Ishikawa (cell line): ENCODE measurements around the gene MLXIPL.

Source experiments
- CEBPB ChIP-seq: IDR thresholded peaks from 2 replicates; pipeline ENCODE4 v1.6.1; 2012
- CREB1 ChIP-seq: IDR thresholded peaks from 2 replicates; pipeline ENCODE4 v1.6.1; 2012; ENCODE audit warnings: low read depth
- EGR1 ChIP-seq: IDR thresholded peaks from 2 replicates; pipeline ENCODE4 v1.6.1; 2012
- EP300 ChIP-seq: IDR thresholded peaks from 2 replicates; pipeline ENCODE4 v1.6.1; 2012; ENCODE audit warnings: borderline replicate concordance
- FOXM1 ChIP-seq: IDR thresholded peaks from 2 replicates; pipeline ENCODE4 v1.6.1; 2012; ENCODE audit warnings: low read depth, borderline replicate concordance
- MAX ChIP-seq: IDR thresholded peaks from 2 replicates; pipeline ENCODE4 v1.6.1; 2012
- NFIC ChIP-seq: IDR thresholded peaks from 2 replicates; pipeline ENCODE4 v1.6.1; 2012
- RAD21 ChIP-seq: IDR thresholded peaks from 2 replicates; pipeline ENCODE4 v1.6.1; 2012; ENCODE audit warnings: low read depth
- REST ChIP-seq: IDR thresholded peaks from 2 replicates; pipeline ENCODE4 v1.6.1; 2012; ENCODE audit warnings: low read depth, mild to moderate bottlenecking
- TAF1 ChIP-seq: IDR thresholded peaks from 2 replicates; pipeline ENCODE4 v1.6.1; 2012; ENCODE audit warnings: low read depth, mild to moderate bottlenecking
- TCF12 ChIP-seq: IDR thresholded peaks from 2 replicates; pipeline ENCODE4 v1.6.1; 2012; ENCODE audit warnings: low read depth
- TEAD4 ChIP-seq: IDR thresholded peaks from 2 replicates; pipeline ENCODE4 v1.6.1; 2012
- USF1 ChIP-seq: IDR thresholded peaks from 2 replicates; pipeline ENCODE4 v1.6.1; 2012
- YY1 ChIP-seq: IDR thresholded peaks from 2 replicates; pipeline ENCODE4 v1.6.1; 2012; ENCODE audit warnings: low read depth
- ZBTB7A ChIP-seq: IDR thresholded peaks from 2 replicates; pipeline ENCODE4 v1.6.1; 2012; ENCODE audit warnings: low read depth

Gene MLXIPL

GRCh38 chr7:73633844-73634243, 9.5 kb upstream of the MLXIPL start:
- no peak for TF ChIP-seq TEAD4
- no peak for TF ChIP-seq REST
- TF ChIP-seq RAD21: no peak
- TF ChIP-seq FOXM1: no peak
- TF ChIP-seq EP300: no peak
- no peak for TF ChIP-seq USF1
- TF ChIP-seq TCF12: no peak
- no peak for TF ChIP-seq YY1
- TF ChIP-seq ZBTB7A: no peak
- TF ChIP-seq CREB1: no peak
- no peak for TF ChIP-seq EGR1
- TF ChIP-seq MAX: no peak
- TF ChIP-seq NFIC: no peak

GRCh38 chr7:73633323-73633722, 9.0 kb upstream of the MLXIPL start:
- TF ChIP-seq EP300 (no peak), FOXM1 (no peak), RAD21 (no peak), TCF12 (no peak), USF1 (no peak), TEAD4 (no peak), MAX (no peak), TAF1 (no peak), EGR1 (no peak), CREB1 (no peak), YY1 (no peak), NFIC (no peak), REST (no peak)

- TF ChIP-seq REST (no peak), USF1 (no peak), CEBPB (no peak), MAX (no peak), ZBTB7A (no peak), FOXM1 (no peak), EP300 (no peak), TAF1 (no peak), RAD21 (no peak), TEAD4 (no peak), NFIC (no peak)
These were observed 7.2 kb upstream of the MLXIPL start for GRCh38 chr7:73631558-73631957.

- TF ChIP-seq MAX: no peak
- TF ChIP-seq REST: no peak
- no peak for TF ChIP-seq FOXM1
- no peak for TF ChIP-seq TAF1
- no peak for TF ChIP-seq USF1
- TF ChIP-seq RAD21: no peak
- TF ChIP-seq TCF12: no peak
- no peak for TF ChIP-seq CEBPB
- TF ChIP-seq CREB1: no peak
- no peak for TF ChIP-seq TEAD4
- TF ChIP-seq EP300: no peak
- no peak for TF ChIP-seq YY1
- no peak for TF ChIP-seq EGR1
These were observed 4.2 kb upstream of the MLXIPL start for GRCh38 chr7:73628504-73628903.
